ENCODE data around the gene MUSTN1.

The MUSTN1 gene

DNA sequence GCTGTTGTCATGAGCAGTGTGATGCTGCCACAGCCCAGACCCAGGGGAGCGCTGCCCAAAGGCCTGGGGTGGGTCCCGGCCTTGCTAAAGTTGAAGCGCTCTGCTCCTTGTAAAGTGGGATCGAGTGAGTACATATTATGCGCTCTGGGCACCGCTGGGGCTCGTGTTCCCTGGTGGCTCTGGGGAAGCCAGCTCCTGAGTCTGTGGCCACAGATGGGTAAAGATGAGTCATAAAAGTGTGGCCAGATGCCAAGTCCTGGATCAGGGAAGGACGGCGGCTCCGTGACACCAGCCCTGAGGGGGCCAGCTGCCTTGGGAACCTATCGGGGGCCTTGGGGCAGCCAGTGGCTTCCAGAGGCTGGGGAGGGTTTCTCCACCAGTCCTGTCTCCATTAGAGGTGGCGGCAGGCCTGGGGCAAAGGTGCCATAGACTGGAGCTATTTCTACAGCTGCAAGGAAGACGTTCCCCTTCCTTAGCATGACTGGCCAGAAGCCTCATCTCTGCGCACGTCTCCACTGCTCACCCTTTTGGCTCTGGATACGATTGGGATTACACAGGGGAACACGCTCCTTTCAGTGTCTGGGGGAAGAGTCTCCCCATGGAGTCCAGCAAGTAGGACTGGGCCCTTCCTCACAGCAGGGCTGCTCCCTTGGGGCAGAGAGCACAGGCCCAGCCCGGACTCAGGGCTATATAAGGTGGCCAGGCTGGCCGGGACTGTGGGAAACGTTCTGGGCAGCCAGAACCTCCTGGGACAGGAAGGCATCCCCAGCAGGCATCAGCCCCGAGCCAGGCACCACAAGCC lies 3.1 kb downstream of the MUSTN1 start:
- DNase-seq, result no peak

DNA sequence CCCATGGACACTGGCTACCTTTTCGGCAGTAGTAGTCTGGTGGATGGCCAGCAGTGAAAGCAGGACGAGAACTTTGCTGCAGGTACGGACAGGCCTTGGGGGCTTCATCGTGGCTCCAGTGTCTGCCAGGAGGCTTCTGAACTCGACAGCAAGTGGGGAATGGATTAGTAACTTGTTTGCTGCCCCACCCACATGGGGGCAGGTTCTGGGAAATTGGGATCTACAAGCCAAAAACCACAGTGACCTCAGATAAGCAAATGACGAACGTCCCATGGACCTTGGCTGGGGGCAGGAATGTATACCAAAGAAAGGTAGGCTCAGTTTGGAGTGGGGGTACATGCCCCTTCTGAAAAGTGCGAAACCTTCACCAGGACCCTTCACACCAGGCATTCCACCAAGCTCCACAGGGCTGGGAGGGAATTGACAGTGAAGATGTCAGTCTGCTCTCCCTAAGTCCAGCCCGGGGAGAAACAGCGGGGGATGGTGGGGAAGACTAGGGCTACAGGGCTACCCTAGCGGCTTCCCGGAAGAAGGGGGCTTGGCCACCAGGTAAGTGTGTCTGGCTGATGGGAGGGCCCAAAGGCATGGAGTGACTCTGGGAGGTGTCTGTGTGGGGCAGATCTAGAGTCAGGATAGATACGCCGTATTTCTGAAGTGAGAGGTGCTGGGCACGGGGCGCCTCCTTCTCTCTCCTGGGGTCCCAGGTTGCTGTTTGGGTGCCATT lies 4.1 kb downstream of the MUSTN1 start, which contains the start of gene ITIH4:
ITIH4 (minus strand) TSS at position 138 of the 724 bp plus-strand sequence; CDS start at position 108, 30 bp downstream.
- DNase-seq, result no peak

DNA sequence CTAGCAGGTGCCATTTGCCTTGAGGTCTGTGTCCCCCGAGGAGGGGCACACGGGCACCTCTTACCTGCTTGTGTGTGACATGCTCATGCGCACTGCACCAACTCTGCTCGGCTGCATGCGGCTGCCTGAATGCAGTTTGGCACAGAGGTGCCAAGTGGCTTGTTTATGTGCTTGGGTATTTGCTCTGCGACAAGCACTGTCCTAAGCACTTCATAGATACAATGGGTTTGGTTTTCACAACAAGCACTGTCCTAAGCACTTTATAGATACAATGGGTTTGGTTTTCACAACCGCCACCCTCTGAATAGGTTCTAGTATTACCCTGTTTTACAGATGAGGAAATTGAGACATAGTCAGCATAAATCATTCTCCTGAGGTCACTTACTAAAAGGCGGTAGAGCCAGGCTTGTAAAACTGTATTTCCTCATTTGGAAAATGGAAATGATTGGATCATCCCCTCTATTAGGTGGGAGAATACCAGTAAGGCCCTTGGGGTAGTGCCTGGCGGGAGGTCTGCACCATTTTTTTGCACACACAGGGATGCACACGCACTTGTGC lies 4.8 kb downstream of the MUSTN1 start:
- DNase-seq, result no peak

DNA sequence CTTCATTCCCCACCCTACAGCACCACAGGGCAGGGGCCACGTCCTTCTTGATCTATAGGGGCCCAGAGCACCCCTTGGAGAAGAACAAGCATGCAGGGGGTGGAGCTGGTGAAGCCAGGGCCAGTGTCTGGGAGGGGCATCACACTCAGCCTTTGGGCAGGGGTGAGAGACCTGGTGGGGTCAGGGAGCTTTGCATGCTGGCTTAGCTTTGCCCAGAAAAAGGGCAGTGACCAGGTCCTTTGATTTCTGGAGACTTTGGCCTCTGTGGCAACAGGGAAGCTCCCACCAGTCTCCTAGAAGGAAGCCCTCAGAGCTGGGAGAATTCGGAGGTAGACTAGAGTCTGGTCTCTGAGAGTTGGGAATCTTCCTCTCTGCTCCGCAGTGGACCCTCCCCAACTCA lies 5.3 kb downstream of the MUSTN1 start:
- no peak for DNase-seq

DNA sequence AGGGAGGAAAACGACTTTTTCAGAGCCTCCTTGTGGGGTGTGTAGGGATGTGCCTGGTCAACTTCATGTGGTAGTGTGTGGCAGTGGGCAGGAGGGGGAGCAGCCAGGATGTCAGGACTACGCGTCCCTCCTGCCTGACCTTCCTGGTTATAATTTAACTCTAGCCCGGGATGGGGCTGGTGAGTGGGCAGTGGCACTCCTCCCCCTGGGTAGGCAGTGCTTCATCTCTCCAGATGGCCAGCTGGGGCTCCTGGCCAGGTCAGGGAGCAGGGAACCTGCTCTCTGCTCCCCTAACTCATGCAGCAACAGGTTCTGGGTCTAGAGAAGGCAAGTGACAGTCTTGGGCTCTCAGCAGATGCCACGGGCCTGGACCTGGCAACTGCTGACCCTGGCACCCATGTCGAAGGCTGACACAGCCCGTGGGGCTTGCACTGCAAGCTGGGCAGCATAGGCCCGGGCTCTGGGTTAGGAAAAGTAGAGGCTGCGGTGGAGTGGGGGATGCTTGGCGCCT lies 6.9 kb downstream of the MUSTN1 start:
- DNase-seq, result no peak

DNA sequence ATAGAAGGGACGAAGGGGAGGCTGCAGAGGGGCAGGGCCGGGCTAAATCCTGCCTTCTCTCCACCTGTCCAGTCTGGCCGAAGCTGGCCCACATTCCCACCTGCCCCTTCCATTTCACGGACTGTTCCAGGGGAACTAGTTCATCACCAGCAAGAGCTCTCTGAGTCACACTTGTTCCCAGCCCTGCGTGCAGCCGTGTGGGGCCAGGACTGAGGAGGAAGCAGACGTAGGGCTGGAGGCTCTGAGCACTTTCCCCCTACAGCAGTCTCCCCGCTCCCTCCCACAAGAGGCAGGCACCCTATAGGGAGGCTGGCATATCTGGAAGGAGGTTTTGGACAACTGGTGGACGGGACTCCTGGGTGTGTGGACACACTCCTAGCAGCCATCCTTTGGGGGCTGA lies 7.4 kb downstream of the MUSTN1 start:
- no peak for DNase-seq

DNA sequence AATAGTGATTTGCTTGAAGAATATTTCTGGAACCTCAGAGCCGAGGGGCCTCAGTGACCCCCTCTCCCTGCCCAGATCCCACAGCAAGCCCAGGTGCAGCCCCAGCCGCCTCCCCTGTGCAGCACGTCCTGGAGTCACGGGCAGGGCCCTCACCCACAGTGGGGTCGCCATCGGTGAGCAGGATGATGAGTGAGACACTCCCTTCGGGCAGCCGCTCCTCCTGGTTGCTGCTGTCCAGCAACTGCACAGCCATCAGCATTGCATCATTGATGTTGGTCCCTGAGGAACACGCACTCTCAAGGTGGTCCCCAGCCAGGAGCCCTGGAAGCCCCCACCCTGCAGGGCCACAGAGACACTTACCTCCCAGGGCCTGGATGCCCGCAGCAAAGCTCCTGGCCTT lies 10.8 kb downstream of the MUSTN1 start:
- no peak for DNase-seq

DNA sequence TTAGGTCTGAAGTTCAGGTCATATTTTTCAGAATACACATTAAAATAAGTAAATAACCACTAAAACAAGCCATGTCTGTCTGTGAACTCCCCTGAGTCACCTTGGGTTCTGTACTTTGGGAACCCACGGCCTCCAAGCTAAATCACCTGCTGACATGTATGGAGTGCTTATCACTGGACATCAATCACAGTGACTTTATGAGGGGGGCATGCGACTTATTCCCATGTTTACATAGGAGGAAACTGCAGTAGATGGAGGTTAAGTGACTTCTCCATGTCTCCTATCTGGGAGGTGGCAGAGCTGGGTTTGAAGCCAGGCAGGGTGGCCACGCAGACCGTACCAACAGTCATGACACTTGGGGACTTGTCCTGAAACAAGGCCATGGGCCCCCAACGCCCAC lies 12.5 kb downstream of the MUSTN1 start:
- no peak for DNase-seq

DNA sequence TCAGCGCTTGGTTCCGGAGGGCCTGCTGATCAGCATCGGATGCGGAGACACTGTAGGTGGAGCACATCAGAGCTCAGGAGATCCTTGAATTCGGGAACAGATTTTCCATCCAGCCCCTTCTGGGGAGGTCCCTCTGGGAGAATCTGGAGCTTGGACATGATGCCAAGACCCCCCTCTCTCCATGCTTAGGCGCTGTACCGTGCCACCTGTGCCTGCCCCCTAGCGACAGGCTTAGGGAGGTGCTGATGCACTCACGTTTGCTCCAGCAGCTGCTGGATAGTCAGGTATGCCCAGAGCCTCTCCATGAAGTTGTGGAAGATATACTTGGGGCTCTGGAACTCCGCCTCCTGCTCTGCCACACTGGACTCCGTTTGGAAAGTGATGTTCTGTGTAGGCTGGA lies 14.1 kb downstream of the MUSTN1 start:
- DNase-seq, result peak; percentile 3

DNA sequence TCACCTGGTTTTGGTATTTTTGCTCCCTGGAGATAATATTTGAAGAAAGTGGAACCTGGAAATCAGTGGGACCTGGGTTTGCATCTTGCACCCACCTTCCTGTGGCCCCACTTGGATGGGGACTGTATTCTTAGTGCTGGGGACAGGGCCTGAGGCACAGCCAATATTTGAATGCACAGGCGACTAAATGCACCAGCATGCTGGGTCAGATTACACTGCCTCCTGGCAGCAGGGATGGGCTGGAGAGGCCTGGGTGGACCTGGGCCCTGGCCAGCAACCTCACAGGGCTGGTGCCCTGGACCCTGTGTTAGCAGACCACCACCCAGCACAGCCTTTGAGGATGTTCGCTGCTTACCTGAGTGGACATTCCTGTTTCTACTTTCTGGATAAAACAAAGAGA lies 14.9 kb downstream of the MUSTN1 start:
- no peak for DNase-seq

DNA sequence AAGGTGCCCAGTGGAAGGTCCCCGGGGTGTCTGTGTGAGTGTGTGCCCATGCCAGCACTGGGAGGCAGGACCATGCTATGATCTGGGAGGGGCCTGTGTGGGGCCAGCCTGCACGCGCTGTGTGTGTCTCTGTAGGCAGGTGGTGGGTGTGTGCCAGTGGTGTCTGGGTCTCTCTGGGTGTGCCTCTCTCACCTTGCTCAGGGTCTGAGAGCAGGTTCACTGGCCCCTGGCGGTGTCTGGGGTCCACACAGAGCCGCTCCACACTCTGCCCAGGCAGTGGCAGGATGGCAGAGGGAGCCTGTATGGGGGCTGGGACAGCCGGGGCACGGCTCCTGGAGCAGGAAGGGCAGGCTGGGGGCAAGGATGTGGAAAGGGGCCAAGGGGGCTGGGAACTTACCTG lies 17.0 kb downstream of the MUSTN1 start:
- no peak for DNase-seq

DNA sequence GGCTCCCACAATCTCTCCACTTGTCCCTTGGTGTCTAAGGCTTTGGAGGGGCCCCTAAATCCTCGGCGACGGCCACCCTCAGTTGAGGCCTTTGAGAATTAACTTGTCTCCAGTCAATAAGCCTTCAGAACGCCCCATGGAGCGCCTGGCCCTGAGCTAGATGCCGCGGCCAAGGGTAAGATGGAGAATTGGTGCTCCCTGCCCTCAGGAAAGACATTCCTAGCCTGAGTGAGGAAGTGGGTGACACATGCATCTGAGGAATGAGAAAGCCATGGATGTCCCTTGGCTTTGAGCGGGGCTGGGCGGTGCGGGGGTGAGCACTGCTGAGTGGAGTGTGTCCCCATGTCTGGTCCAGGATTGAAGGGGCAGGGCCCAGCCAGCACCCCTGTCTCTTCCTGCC lies 17.6 kb downstream of the MUSTN1 start:
- no peak for DNase-seq

DNA sequence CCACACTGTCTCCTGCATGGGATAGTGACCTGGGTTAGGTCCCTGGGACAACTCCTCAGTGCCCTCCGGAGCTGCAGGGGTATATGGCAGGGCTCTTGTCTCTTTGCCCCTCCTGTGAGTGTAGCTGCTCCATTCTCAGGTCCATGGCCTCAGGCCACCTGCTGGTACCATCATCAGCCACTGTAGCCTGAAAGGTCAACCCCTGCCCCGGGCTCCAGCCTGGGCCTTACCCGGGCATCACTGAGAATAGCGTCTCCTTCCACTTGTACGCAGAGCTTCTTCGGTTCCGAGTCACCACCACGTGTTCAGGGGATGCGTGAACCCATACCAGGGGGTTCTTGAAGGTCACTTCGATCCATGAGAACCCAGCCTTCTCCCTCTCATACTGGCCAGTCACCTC lies 18.2 kb downstream of the MUSTN1 start:
- no peak for DNase-seq

DNA sequence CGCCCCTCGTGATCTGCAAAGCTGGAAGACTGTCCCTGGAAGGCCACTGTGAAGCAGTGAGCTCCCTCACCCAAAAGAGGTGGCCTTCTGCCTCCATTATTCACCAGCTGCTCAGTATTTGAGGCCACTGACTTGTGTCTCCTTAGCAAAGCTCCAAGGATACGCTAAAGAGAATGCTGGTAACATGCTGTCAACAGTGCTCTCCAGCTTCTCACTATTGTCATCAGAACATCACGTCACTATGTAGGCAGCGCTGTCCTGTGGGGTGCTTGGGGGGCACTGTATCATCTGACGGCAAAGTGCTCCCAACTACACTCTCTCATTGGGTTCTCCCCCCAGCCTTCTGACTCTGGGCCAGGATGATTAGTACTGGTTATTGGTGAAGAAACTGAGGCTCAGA lies 18.6 kb downstream of the MUSTN1 start:
- DNase-seq, result no peak

DNA sequence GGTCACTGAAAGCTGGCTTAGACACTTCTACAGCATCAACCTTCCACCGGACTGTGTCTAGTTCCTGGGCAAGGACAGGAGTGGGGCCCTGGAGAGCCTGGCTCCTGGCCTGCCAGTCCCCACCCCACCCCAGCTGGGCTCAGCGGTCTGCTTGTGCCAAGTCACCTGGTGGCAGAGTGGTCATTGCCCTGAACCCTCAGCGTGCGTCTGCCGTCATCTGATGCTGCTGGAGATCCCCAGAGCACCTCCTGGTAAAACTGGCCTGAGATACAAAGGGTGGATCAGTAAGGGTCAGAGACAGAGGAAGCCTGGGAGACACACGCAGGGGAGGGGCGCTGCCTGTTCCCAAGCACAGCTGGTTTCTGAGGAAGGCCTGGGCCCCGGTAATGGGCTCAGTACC lies 21.0 kb downstream of the MUSTN1 start:
- DNase-seq, result no peak

DNA sequence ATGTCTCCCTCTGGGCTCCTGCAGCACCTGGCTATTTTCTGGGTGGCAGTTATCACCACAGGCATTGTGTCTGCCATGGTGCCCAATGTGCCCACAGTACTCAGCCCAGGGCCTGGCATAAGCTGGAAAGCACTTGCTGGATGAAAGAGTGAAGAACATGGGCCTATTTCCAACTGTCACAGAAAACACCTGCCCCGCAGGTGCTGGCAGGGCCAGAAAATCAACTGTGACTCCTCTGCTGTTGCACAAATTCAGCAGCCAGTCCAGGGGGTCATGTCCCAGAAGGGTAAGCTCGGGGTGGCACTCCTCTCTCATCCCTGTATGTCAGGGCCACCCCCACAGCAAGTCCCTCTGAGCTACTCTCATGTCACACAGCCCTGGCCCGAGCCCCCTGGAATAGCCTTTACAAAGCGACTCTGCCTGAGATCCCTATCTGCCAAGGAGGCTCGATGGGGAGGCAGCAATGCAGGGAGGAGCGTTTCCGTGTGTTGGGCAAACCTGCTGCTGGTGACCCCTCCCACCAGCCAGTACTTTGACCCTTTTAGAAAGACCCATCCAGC lies 23.3 kb downstream of the MUSTN1 start:
- DNase-seq, result no peak

DNA sequence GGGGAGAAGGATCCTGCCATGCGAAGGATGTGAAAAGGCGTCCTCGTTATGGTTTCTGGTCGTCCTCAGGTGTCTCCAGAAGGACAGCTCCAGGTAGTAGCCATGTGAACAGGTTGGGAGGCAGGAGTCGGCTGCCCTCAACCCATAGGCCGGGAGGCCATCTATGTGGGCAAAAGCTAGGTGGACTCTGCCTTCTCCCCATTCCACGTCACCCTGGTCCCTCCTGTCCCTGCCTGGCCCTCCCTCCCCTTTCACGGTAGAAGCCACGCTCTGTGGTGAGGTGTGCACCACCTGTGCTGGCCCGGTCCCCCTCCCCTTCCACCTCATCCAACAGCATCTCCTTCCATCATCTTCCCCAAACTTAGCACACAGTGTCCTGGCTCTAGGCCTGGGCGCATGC lies 23.9 kb downstream of the MUSTN1 start:
- DNase-seq, result no peak

DNA sequence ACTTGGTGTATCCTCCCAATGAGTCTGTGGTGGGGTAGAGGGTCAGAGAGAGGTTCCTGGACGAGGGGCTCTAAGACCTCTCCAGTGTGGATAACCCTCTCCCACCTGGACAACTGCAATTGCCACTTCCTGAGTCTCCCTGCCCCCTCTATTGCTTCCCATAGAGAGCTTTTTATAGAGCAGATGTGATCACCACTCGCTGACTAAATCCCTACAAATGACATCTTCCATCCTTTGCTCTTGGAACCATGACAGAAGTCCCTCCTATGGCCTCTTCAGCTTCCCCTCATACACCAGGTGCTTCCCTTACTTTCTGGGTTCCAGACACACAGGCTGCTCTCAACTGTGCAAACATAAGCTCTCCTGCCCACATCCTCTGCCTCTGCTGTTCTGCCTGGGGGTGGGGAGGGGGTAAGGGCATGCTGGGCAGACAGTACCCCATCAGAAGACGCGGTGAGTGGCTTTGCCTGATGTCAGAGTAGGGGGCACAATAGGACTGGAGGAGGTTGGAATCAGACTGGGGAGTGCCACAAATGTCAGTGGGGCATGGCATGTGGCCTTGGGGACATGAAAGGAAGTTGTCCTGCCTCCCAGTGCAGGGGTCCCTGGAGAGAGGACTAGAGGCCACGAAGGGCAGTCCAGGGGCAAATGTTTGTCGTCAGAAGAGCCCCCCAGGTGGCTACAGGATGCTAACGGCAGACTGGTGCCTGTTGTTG lies 25.0 kb downstream of the MUSTN1 start:
- no peak for DNase-seq

DNA sequence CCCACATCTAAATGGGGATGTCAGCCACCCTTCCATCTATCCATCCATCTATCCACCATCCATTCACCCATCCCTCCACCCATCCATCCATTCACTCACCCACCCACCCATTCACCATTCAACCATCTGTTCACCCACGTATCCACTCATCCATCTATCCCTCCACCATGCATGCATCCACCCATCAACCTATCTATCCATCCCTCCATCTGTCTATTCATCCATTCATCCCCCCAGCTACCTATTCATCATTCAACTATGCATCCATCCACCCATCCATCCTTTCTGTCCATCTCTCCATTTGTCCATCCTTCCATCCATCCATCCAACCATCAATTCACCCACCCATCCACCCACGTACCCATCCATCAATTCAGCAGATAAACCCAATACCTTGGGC lies 25.7 kb downstream of the MUSTN1 start:
- no peak for DNase-seq

DNA sequence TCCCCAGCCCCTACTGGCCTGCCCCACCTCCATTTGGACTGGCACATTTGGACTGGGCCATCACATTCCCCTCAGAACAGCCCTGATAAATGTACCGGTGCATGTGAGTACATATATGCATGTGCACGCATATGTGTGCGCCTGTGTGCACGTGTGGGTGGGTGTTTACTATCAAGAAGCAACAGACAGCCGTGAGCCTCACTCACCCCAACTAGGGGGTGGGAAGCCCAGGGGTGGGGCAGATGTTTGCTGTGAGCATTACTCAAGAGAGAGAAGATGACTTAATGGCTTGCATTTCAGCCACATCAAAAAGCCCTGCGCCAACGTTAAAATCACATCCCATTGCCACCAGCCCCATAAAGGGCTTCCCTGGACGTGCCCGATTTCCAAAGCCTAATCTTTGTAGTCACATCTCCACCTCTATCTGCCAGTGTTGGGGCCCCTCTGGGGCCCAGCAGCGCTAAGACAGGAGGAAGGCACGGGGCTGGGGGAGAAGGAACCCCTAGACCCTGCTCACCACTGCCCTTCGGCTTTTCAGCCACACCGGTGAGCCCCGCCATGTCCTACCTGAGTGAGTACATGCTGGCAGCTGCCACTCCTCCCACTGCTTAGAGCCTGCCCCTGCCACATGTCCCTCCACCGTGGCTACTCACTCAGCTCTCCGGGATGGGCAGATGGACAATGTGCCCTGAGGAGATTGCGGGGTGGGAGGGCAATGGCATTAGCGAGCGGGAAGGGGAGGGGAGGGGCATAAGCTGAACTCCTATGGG lies 29.4 kb downstream of the MUSTN1 start:
- no peak for DNase-seq

DNA sequence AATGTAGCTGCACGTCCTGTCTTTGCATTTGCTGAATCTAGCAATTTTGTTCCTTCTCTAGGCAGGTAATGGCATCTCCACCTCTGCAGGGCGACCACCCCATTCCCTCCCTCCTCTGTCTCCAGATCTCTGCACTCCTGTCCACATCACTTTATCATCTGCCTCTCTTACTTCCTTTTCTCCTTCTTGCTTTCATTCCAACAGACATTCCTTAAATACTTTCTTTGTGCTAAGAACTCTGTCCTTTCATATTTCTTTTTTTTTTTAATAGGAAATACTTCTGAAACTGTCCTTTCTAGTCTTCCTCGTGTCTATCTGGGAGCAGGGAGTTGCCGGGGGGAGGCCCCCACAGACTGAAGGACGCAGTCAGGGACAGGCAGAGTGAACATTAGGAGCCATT lies 33.0 kb downstream of the MUSTN1 start:
- no peak for DNase-seq

DNA sequence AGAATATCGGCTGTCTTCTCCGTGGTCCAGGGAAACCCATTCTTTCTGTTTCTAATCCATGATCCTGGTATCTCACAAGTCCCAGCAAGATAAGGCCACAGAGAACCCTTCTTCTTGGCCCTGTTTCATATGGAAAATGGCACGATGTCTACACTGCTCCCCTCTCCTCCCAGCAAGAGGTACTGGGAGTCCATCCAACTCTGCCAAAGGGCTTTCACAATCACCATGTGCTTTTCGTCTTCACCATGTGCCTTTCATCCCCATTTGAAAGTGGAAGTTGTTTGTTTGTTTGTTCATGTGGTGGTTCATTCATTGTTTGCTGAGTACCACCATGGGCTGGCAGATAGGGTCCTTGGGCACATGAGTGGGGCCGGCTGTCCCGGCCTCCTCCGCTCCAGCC lies 34.7 kb downstream of the MUSTN1 start:
- no peak for DNase-seq
